CD4-positive, alpha-beta memory T cell (primary cell): Measurements from ENCODE around the gene DCLRE1B. TPM values are rescaled to one million over a fixed set of nuclear protein-coding genes. Genes with fewer than 3 reads are reported as not detected.

Experiments used
- CTCF ChIA-PET: fragments of 350-600 bp; sonication (Branson Sonifier 250); formaldehyde crosslinking; loops from one replicate; lab custom pipeline; 2021; ENCODE audit warnings: inconsistent platforms; ENCODE audit not compliant: partially characterized antibody; lab: Charles Lee
- POLR2A ChIA-PET: fragments of 350-600 bp; sonication (Branson Sonifier 250); formaldehyde crosslinking; loops from one replicate; lab custom pipeline; 2021; ENCODE audit not compliant: partially characterized antibody; lab: Charles Lee
- DNase-seq, 5 donors: peaks; one replicate each; pipeline versions ENCODE4 v3.0.0 to v3.0.0-alpha.2; 2020 to 2022; ENCODE audit warnings: mixed read lengths in 1 of 5
- H3K27ac ChIP-seq: one replicate; pipeline ENCODE4 v1.7.0; 2013; ENCODE audit warnings: low read depth, low read length
- H3K27me3 ChIP-seq: 2 replicates; pipeline ENCODE4 v1.7.0; 2013; ENCODE audit warnings: mild to moderate bottlenecking, low read length, moderate library complexity; ENCODE audit not compliant: insufficient read depth
- H3K36me3 ChIP-seq: 2 replicates; pipeline ENCODE4 v1.7.0; 2013; ENCODE audit warnings: mild to moderate bottlenecking, low read length, moderate library complexity; ENCODE audit not compliant: insufficient read depth
- H3K4me1 ChIP-seq: 2 replicates; pipeline ENCODE4 v1.7.0; 2013; ENCODE audit warnings: mild to moderate bottlenecking, low read length, moderate library complexity; ENCODE audit not compliant: insufficient read depth
- H3K4me3 ChIP-seq, 2 donors: one replicate each; pipeline ENCODE4 v1.7.0; 2013; ENCODE audit warnings: low read length in 2 of 2, mild to moderate bottlenecking in 1 of 2
- H3K9me3 ChIP-seq, 2 donors: one replicate each; pipeline ENCODE4 v1.7.0; 2013; ENCODE audit warnings: low read length in 2 of 2, control low read depth in 1 of 2; ENCODE audit not compliant: control insufficient read depth in 1 of 2
- H3K27ac Mint-ChIP-seq, 7 donors: one replicate each; pipeline ENCODE4 v1.8.0; 2020 to 2021; ENCODE audit warnings: mixed read lengths in 7 of 7, mild to moderate bottlenecking in 6 of 7, inconsistent platforms in 3 of 7, moderate library complexity in 3 of 7
- H3K27me3 Mint-ChIP-seq, 2 donors: one replicate each; pipeline ENCODE4 v1.8.0; 2020 to 2021; ENCODE audit warnings: mixed read lengths in 2 of 2
- H3K36me3 Mint-ChIP-seq, 2 donors: one replicate each; pipeline ENCODE4 v1.8.0; 2020 to 2021; ENCODE audit warnings: mixed read lengths in 2 of 2, inconsistent platforms in 1 of 2, mild to moderate bottlenecking in 1 of 2
- H3K4me1 Mint-ChIP-seq, 4 donors: one replicate each; pipeline ENCODE4 v1.8.0; 2020 to 2021; ENCODE audit warnings: mixed read lengths in 4 of 4, mild to moderate bottlenecking in 1 of 4
- H3K4me3 Mint-ChIP-seq, 8 donors: one replicate each; pipeline ENCODE4 v1.8.0; 2020 to 2021; ENCODE audit warnings: mixed read lengths in 8 of 8, mild to moderate bottlenecking in 7 of 8, moderate library complexity in 6 of 8, inconsistent platforms in 3 of 8
- H3K9me3 Mint-ChIP-seq, 8 donors: one replicate each; pipeline ENCODE4 v1.8.0; 2020 to 2021; ENCODE audit warnings: mixed read lengths in 8 of 8, mild to moderate bottlenecking in 5 of 8, inconsistent platforms in 3 of 8, moderate library complexity in 1 of 8
- intact Hi-C: fragments of 100-400 bp; cut with micrococcal nuclease; formaldehyde crosslinking; loops from one replicate; pipeline ENCODE4 v1.15.1; 2023
- polyA plus RNA-seq, 2 donors: library from polyadenylated mRNA; unstranded; fragments of 300-500 nt; fragmentation: Illumina TruSeq; gene quantifications; one replicate each; pipeline ENCODE4 v1.2.3, GENCODE V29; 2021
- total RNA-seq, 2 experiments: library from RNA; stranded (reverse); gene quantifications; one replicate each; pipeline ENCODE4 v1.2.3, GENCODE V29; 2021

Gene DCLRE1B
- total and polyA plus RNA-seq, 4 experiments from 2014 or later = 2.8 to 5.4 (median 5.2) TPM

DNA sequence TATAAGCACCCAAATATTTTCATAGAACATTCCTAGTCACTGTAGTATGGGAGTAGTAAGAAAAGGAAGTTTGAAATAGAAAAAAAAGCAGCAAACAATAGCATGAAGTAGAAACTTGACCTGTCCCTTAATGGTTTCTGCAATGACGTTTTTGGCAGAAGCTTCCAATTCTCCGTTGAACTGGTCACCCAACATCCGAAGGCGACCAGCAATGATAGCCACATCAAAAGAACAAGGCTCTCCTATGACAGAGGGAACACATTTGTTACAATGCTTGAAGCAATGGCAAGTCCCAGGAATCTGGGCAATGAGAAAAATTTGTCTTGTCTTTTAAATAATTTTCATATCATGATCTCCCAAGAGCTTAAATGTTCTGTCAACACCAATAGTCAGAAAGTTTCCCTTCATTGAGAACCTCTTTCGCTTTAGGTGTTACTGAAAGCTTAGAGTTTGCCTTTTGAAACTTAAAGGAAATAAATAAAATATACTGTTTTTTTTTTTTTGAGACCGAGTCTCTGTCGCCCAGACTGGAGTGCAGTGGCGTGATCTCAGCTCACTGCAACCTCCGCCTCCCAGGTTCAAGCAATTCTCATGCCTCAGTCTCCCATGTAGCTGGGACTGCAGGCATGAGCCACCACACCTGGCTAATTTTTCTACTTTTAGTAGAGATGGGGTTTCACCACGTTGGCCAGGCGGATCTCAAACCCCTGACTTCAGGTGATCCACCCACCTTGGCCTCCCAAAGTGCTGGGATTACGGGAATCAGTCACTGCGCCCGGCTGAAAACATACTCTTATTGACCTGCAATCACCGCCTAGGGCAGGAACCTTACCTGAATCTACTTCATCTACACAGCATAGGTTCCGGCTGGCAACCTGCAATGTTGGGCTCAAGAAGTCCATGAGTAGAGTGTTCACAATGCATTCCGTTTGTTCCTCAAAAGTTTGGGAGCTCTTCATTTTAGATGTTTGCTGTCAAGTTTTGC lies 18.4 kb upstream of the DCLRE1B start:
- H3K27me3 Mint-ChIP-seq = no peaks in the 10 kb centered on the region
- no peaks in the 10 kb centered on the region for H3K9me3 ChIP-seq
- CTCF ChIA-PET = interaction anchor here (1.3 to 3.5 kb wide), 4 partner anchors 13 to 51 kb away, joined by 3 to 10 read pairs (median 4); partner anchors contain the start of gene AP4B1
- POLR2A ChIA-PET = interaction anchor here (1.0 to 1.7 kb wide), 4 partner anchors 11 to 45 kb away, joined by 3 to 5 read pairs (median 4); partner anchors contain the start of gene AP4B1
- H3K4me1 Mint-ChIP-seq = peaks cover 19 to 39% (median 24%) of the 10 kb centered on the region in 4 donors
- no peaks in the 10 kb centered on the region for H3K36me3 ChIP-seq
- H3K27me3 ChIP-seq = no peaks in the 10 kb centered on the region
- peaks cover 2 to 12% of the 10 kb centered on the region in 2 donors for H3K36me3 Mint-ChIP-seq
- H3K4me3 ChIP-seq = no peak overlapping the region
- H3K9me3 Mint-ChIP-seq = peaks cover 0 to 2% (median 0%) of the 10 kb centered on the region in 8 donors
- peak overlapping the region; percentile 2 to 65 (median 38) for H3K4me3 Mint-ChIP-seq
- no peak for DNase-seq
- peaks cover 26% of the 10 kb centered on the region for H3K4me1 ChIP-seq
- H3K27ac Mint-ChIP-seq = peak overlapping the region in 5 of 7 donors; percentile 10 to 69 (median 43)
- H3K27ac ChIP-seq = no peak overlapping the region
- intact Hi-C loops = no loop called here

DNA sequence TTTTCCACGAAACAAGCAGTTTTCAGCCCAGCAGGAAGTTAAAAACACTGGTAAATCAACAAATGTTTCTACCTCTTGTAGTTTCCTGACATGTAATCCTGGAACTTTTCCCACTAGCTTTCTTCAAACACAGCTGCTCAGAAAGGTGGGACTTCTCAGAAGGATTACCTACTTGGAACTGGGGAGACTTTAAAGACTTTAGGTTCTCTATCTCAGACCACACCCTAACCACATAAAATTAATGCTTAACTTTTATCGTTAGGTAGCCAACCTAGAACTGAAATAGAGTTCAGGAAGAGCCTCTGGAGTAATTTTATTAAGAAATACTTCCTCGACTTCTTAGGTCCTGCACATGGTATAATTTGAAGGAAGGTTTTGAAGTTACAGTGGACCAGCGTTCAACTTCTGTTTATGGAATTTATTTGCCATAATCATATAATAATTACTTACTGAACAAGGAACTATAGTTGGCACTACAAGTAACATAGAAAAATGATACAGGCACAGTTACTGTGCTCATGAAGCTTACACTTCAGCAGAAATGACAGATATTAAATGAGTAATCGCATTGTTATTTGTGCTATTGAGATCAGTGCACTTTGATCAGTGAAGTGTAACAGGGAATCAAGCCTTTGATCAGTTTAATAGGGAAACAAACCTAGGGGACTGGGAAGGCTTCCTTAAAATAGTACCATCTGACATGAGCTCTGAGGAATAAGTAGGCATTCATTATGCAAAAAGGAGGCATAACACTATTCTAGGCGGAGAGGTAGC lies 17.5 kb upstream of the DCLRE1B start, which contains the start of gene BCL2L15:
TSS of gene BCL2L15 (minus strand) at position 180 of the 774 bp plus-strand sequence. CDS start 206 bp downstream, outside the sequence.
- POLR2A ChIA-PET = interaction anchor here (1.0 to 1.8 kb wide), 4 partner anchors 9 to 17 kb away, joined by 3 to 5 read pairs (median 5); partner anchors contain the start of gene AP4B1
- peak within 1 kb of the TSS in 5 of 7 donors; percentile 10 to 69 (median 43) for H3K27ac Mint-ChIP-seq
- peaks cover 0 to 2% (median 0%) of the 10 kb centered on the region in 8 donors for H3K9me3 Mint-ChIP-seq
- Histone ChIP-seq H3K36me3 (no peaks in the 10 kb centered on the region), H3K9me3 (no peaks in the 10 kb centered on the region), H3K27ac (no peak within 1 kb of the TSS), H3K27me3 (no peaks in the 10 kb centered on the region), H3K4me3 (no peak within 1 kb of the TSS), H3K4me1 (peaks cover 22% of the 10 kb centered on the region)
- H3K4me3 Mint-ChIP-seq = peak within 1 kb of the TSS; percentile 2 to 65 (median 38)
- DNase-seq = no peak
- CTCF ChIA-PET = interaction anchor here (0.6 to 3.5 kb wide), 6 partner anchors 12 to 396 kb away, joined by 3 to 10 read pairs (median 4); partner anchors contain the start of gene AP4B1
- peaks cover 19 to 39% (median 24%) of the 10 kb centered on the region in 4 donors for H3K4me1 Mint-ChIP-seq
- H3K27me3 Mint-ChIP-seq = no peaks in the 10 kb centered on the region
- peaks cover 4 to 12% of the 10 kb centered on the region in 2 donors for H3K36me3 Mint-ChIP-seq
- intact Hi-C loops = no loop called here

DNA sequence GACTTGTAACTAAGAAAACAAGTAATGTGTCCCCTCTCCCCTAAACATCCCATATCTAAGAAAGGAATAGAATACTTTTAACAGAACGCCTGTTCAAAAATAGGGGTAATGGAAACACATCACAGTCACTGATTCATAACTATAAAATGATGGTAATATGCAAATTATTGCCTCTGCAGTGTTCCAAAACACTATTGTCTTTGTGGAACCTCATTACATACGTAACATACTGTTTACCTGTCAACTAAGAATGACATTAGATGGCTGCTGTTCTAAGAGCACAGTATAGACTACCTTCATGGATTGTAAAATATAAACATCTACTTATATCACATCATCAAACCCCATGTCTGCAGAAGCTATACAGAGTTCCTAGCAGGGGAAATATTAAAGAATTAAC lies 14.3 kb upstream of the DCLRE1B start:
- peaks cover 18% of the 10 kb centered on the region for H3K36me3 ChIP-seq
- H3K27ac Mint-ChIP-seq = peak overlapping the region in 1 of 7 donors; percentile 5
- DNase-seq = no peak
- ChIA-PET POLR2A (interaction anchor here (2.6 to 4.1 kb wide), 2 partner anchors 11 to 13 kb away, joined by 11 to 25 read pairs; partner anchors contain the start of gene AP4B1), CTCF (interaction anchor here (0.7 to 1.0 kb wide), 4 partner anchors 15 to 456 kb away, joined by 3 read pairs; no protein-coding TSS in a partner anchor)
- H3K36me3 Mint-ChIP-seq = peaks cover 13 to 22% of the 10 kb centered on the region in 2 donors
- no peaks in the 10 kb centered on the region for H3K27me3 Mint-ChIP-seq
- H3K4me1 ChIP-seq = peaks cover 22% of the 10 kb centered on the region
- intact Hi-C loops = no loop called here
- no peak overlapping the region for H3K4me3 ChIP-seq
- H3K9me3 ChIP-seq = no peaks in the 10 kb centered on the region
- H3K4me1 Mint-ChIP-seq = peaks cover 15 to 30% (median 22%) of the 10 kb centered on the region in 4 donors
- no peak overlapping the region for H3K27ac ChIP-seq
- peaks cover 0 to 2% (median 0%) of the 10 kb centered on the region in 8 donors for H3K9me3 Mint-ChIP-seq
- no peak overlapping the region for H3K4me3 Mint-ChIP-seq
- no peaks in the 10 kb centered on the region for H3K27me3 ChIP-seq

DNA sequence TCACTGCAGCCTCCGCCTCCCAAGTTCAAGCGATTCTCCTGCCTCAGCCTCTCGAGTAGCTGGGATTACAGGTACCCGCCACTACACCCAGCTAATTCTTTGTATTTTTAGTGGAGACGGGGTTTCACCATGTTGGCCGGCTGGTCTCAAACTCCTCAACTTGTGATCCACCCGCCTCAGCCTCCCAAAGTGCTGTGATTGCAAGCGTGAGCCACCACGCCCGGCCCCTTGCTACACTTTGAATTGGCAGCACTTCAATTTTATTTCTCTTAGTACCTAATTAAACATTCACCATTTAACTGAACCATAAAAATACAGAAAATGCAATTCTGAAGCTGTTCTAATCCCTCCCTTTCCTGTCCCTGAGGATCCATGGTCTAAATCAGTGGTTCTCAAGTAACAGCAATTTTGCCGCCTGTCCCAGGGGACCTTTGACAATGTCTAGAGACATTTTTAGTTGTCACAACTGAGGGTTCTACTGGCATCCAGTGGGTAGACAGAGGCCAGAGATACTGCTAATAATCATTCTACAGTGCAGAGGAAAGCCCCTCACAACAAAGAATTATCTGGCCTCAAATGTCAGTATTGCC lies 13.4 kb upstream of the DCLRE1B start:
- no peak overlapping the region for H3K27ac ChIP-seq
- peaks cover 26% of the 10 kb centered on the region for H3K36me3 ChIP-seq
- Mint-ChIP-seq H3K27me3 (no peaks in the 10 kb centered on the region), H3K27ac (peak overlapping the region in 2 of 7 donors; percentile 4 to 24), H3K4me3 (no peak overlapping the region), H3K9me3 (peaks cover 0 to 2% (median 0%) of the 10 kb centered on the region in 8 donors), H3K4me1 (peaks cover 15 to 23% (median 17%) of the 10 kb centered on the region in 4 donors), H3K36me3 (peaks cover 22 to 31% of the 10 kb centered on the region in 2 donors)
- intact Hi-C loops = no loop called here
- CTCF ChIA-PET = interaction anchor here (0.7 to 1.0 kb wide), 4 partner anchors 17 to 455 kb away, joined by 3 read pairs; no protein-coding TSS in a partner anchor
- no peaks in the 10 kb centered on the region for H3K27me3 ChIP-seq
- H3K9me3 ChIP-seq = no peaks in the 10 kb centered on the region
- H3K4me1 ChIP-seq = peaks cover 15% of the 10 kb centered on the region
- H3K4me3 ChIP-seq = no peak overlapping the region
- POLR2A ChIA-PET = interaction anchor here (1.5 to 4.1 kb wide), 3 partner anchors 12 to 22 kb away, joined by 3 to 25 read pairs (median 11); partner anchors contain the start of gene AP4B1
- no peak for DNase-seq

DNA sequence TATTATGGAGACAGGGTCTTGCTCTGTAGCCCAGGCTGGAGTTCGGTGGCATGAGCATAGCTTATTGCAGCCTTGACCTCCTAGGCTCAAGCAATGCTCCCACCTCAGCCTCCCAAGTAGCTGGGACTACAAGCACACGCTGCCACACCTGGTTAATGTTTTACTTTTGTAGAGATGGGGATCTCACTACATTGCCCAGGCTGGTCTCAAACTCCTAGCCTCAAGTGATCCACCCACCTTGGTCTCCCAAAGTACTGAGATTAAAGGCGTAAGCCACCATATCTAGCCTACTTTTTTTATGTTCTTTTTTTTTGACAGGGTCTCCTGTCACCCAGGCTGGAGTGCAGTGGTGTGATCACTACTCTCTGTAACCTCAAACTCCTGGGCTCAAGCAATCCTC lies 11.9 kb upstream of the DCLRE1B start:
- intact Hi-C loops = no loop called here
- H3K4me3 Mint-ChIP-seq = no peak overlapping the region
- H3K27ac Mint-ChIP-seq = peak overlapping the region in 3 of 7 donors; percentile 32 to 62 (median 55)
- Histone ChIP-seq H3K27ac (no peak overlapping the region), H3K9me3 (no peaks in the 10 kb centered on the region), H3K4me1 (no peaks in the 10 kb centered on the region), H3K27me3 (no peaks in the 10 kb centered on the region), H3K36me3 (peaks cover 37% of the 10 kb centered on the region), H3K4me3 (no peak overlapping the region)
- H3K4me1 Mint-ChIP-seq = peaks cover 11 to 18% (median 12%) of the 10 kb centered on the region in 4 donors
- no peak for DNase-seq
- no peaks in the 10 kb centered on the region for H3K27me3 Mint-ChIP-seq
- H3K36me3 Mint-ChIP-seq = peaks cover 32 to 42% of the 10 kb centered on the region in 2 donors
- H3K9me3 Mint-ChIP-seq = peaks cover 0 to 2% (median 0%) of the 10 kb centered on the region in 8 donors
- POLR2A ChIA-PET = interaction anchor here (0.9 to 4.1 kb wide), 4 partner anchors 11 to 36 kb away, joined by 3 to 25 read pairs (median 8); partner anchors contain the start of genes AP4B1 and HIPK1
- CTCF ChIA-PET = interaction anchor here (0.7 to 1.3 kb wide), 4 partner anchors 10 to 57 kb away, joined by 3 to 5 read pairs (median 4); no protein-coding TSS in a partner anchor

DNA sequence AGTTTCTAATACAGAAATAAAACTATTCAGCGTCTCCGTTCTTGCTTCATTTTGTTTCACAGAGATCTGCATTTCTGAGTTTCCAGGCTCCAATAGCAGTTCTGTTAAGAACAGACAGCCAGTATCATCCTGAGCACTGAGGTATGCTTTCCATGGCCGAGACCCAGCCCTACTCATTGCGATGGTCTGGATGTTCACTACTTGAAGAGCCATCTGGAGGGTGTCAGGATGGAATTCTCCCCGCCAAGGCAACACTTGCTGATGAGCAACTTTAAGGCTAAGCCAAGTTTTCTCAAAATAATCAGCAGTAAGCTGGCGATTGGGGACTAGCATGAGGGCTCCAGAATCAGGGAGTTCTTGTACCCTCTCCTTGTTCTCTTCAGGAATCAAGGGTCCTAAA lies 10.0 kb upstream of the DCLRE1B start:
- Mint-ChIP-seq H3K4me1 (peaks cover 13 to 32% (median 27%) of the 10 kb centered on the region in 4 donors), H3K27me3 (no peaks in the 10 kb centered on the region), H3K27ac (peak overlapping the region in 2 of 7 donors; percentile 66 to 72), H3K4me3 (no peak overlapping the region), H3K9me3 (no peaks in the 10 kb centered on the region), H3K36me3 (peaks cover 47 to 61% of the 10 kb centered on the region in 2 donors)
- Histone ChIP-seq H3K27me3 (no peaks in the 10 kb centered on the region), H3K4me1 (peaks cover 6% of the 10 kb centered on the region), H3K4me3 (no peak overlapping the region), H3K27ac (no peak overlapping the region), H3K9me3 (no peaks in the 10 kb centered on the region), H3K36me3 (peaks cover 55% of the 10 kb centered on the region)
- POLR2A ChIA-PET = interaction anchor here (1.0 to 2.0 kb wide), 3 partner anchors 9 to 34 kb away, joined by 4 to 6 read pairs (median 5); partner anchors contain the start of genes AP4B1 and HIPK1
- intact Hi-C loops = no loop called here
- CTCF ChIA-PET = no interaction called here
- DNase-seq = no peak
